Loucy (cell line): ENCODE results near the gene FRMD4A.

Experiments
- H2AFZ ChIP-seq: fragments of 200-600 bp; sonication (generic); 2 replicates; pipeline ENCODE4 v1.6.0; 2016; ENCODE audit warnings: antibody characterized with exemption, mild to moderate bottlenecking, low read length, moderate library complexity
- H3F3A ChIP-seq: fragments of 200-600 bp; 2 replicates; pipeline ENCODE4 v1.6.0; 2016; ENCODE audit warnings: antibody characterized with exemption, low read depth, mild to moderate bottlenecking
- H3K27me3 ChIP-seq: fragments of 200-600 bp; sonication (generic); 2 replicates; pipeline ENCODE4 v1.6.1; 2014; ENCODE audit warnings: low read length, mild to moderate bottlenecking; ENCODE audit not compliant: insufficient read depth, poor library complexity, severe bottlenecking
- H3K36me3 ChIP-seq: fragments of 200-600 bp; sonication (generic); 2 replicates; pipeline ENCODE4 v1.6.1; 2016; ENCODE audit warnings: low read length; ENCODE audit not compliant: insufficient read depth
- H3K4me1 ChIP-seq: fragments of 200-600 bp; sonication (generic); 2 replicates; pipeline ENCODE4 v1.5.1; 2014; ENCODE audit warnings: low read length, mild to moderate bottlenecking; ENCODE audit not compliant: insufficient read depth, poor library complexity, severe bottlenecking
- H3K4me2 ChIP-seq: fragments of 200-600 bp; sonication (generic); 2 replicates; pipeline ENCODE4 v1.6.0; 2014; ENCODE audit warnings: antibody characterized with exemption, low read length, low read depth, mild to moderate bottlenecking; ENCODE audit not compliant: poor library complexity, severe bottlenecking
- H3K4me3 ChIP-seq: fragments of 200-600 bp; sonication (generic); 2 replicates; pipeline ENCODE4 v1.5.1; 2014; ENCODE audit warnings: low read length, mild to moderate bottlenecking, mixed read lengths; ENCODE audit not compliant: poor library complexity, severe bottlenecking
- H3K79me2 ChIP-seq: fragments of 200-600 bp; sonication (generic); 2 replicates; pipeline ENCODE4 v1.6.1; 2014; ENCODE audit warnings: low read length; ENCODE audit not compliant: insufficient read depth
- H3K9ac ChIP-seq: fragments of 200-600 bp; sonication (generic); 2 replicates; pipeline ENCODE4 v1.6.0; 2014; ENCODE audit warnings: mild to moderate bottlenecking, low read depth, low read length, moderate library complexity; ENCODE audit not compliant: poor library complexity, severe bottlenecking
- H3K9me2 ChIP-seq: fragments of 200-600 bp; sonication (generic); replicated peaks from 2 replicates; pipeline ENCODE4 v1.6.1; 2016; ENCODE audit warnings: low read depth, low read length, mixed read lengths
- H3K9me3 ChIP-seq: fragments of 200-600 bp; sonication (generic); 2 replicates; pipeline ENCODE4 v1.6.1; 2014; ENCODE audit warnings: mild to moderate bottlenecking, antibody characterized with exemption, low read length, low read depth; ENCODE audit not compliant: insufficient read depth
- H4K20me1 ChIP-seq: fragments of 200-600 bp; sonication (generic); 2 replicates; pipeline ENCODE4 v1.6.0; 2014; ENCODE audit warnings: antibody characterized with exemption, low read length, mild to moderate bottlenecking; ENCODE audit not compliant: insufficient read depth, poor library complexity, severe bottlenecking
- CTCF ChIP-seq: fragments of 200-600 bp; sonication (generic); conservative IDR thresholded peaks from 2 replicates; pipeline ENCODE4 v1.5.1; 2014; ENCODE audit warnings: mild to moderate bottlenecking, antibody characterized with exemption, low read length
- EZH2phosphoT487 ChIP-seq: fragments of 200-600 bp; IDR thresholded peaks from 2 replicates; pipeline ENCODE4 v1.6.1; 2018; ENCODE audit warnings: antibody characterized with exemption, mild to moderate bottlenecking, moderate library complexity, borderline replicate concordance

The FRMD4A gene

GRCh38 chr10:14356921-14357320, 26.2 kb upstream of the FRMD4A start:
- Histone ChIP-seq H3K9me3 (no peaks in the 10 kb centered on the region), H3K27me3 (no peaks in the 10 kb centered on the region), H3K9me2 (no peaks in the 10 kb centered on the region), H3K4me3 (no peak overlapping the region), H3K9ac (no peak overlapping the region), H3K4me1 (no peaks in the 10 kb centered on the region), H2AFZ (no peak overlapping the region), H3K79me2 (no peaks in the 10 kb centered on the region), H3F3A (no peaks in the 10 kb centered on the region), H4K20me1 (no peaks in the 10 kb centered on the region), H3K4me2 (no peak overlapping the region), H3K36me3 (no peaks in the 10 kb centered on the region)
- TF ChIP-seq EZH2phosphoT487, result no peak
- TF ChIP-seq CTCF, result no peak

GRCh38 chr10:14355750-14356149, 25.0 kb upstream of the FRMD4A start:
- no peaks in the 10 kb centered on the region for H4K20me1 ChIP-seq
- no peaks in the 10 kb centered on the region for H3F3A ChIP-seq
- H2AFZ ChIP-seq, result no peak overlapping the region
- H3K79me2 ChIP-seq, result no peaks in the 10 kb centered on the region
- no peaks in the 10 kb centered on the region for H3K36me3 ChIP-seq
- H3K4me3 ChIP-seq, result no peak overlapping the region
- H3K4me1 ChIP-seq, result no peaks in the 10 kb centered on the region
- H3K9me3 ChIP-seq, result no peaks in the 10 kb centered on the region
- no peaks in the 10 kb centered on the region for H3K9me2 ChIP-seq
- no peak overlapping the region for H3K9ac ChIP-seq
- no peak for TF ChIP-seq EZH2phosphoT487
- H3K27me3 ChIP-seq, result no peaks in the 10 kb centered on the region
- no peak overlapping the region for H3K4me2 ChIP-seq

GRCh38 chr10:14353291-14353913, 22.7 kb upstream of the FRMD4A start:
- H3K4me1 ChIP-seq, result no peaks in the 10 kb centered on the region
- no peak for TF ChIP-seq CTCF
- TF ChIP-seq EZH2phosphoT487, result no peak
- no peaks in the 10 kb centered on the region for H3K27me3 ChIP-seq
- no peak overlapping the region for H3K9ac ChIP-seq
- no peaks in the 10 kb centered on the region for H3K9me3 ChIP-seq
- H3K4me2 ChIP-seq, result no peak overlapping the region
- H4K20me1 ChIP-seq, result no peaks in the 10 kb centered on the region
- H3K4me3 ChIP-seq, result no peak overlapping the region
- no peaks in the 10 kb centered on the region for H3K9me2 ChIP-seq
- H3F3A ChIP-seq, result no peaks in the 10 kb centered on the region
- H3K36me3 ChIP-seq, result no peaks in the 10 kb centered on the region
- no peak overlapping the region for H2AFZ ChIP-seq
- H3K79me2 ChIP-seq, result no peaks in the 10 kb centered on the region

- TF ChIP-seq CTCF, result no peak
- no peak for TF ChIP-seq EZH2phosphoT487
- no peak overlapping the region for H3K4me2 ChIP-seq
- H3K4me3 ChIP-seq, result no peak overlapping the region
- no peaks in the 10 kb centered on the region for H3F3A ChIP-seq
- H3K79me2 ChIP-seq, result no peaks in the 10 kb centered on the region
- no peaks in the 10 kb centered on the region for H4K20me1 ChIP-seq
- no peak overlapping the region for H3K9ac ChIP-seq
- H2AFZ ChIP-seq, result no peak overlapping the region
- no peaks in the 10 kb centered on the region for H3K27me3 ChIP-seq
- H3K9me2 ChIP-seq, result no peaks in the 10 kb centered on the region
- H3K9me3 ChIP-seq, result no peaks in the 10 kb centered on the region
- H3K4me1 ChIP-seq, result no peaks in the 10 kb centered on the region
- no peaks in the 10 kb centered on the region for H3K36me3 ChIP-seq
Observed at GRCh38 chr10:14350006-14350405, 19.3 kb upstream of the FRMD4A start.
